GM23338 (cell line): ENCODE results near the gene TBX1. TPM values are rescaled to one million over a fixed set of nuclear protein-coding genes. Genes with fewer than 3 reads are reported as not detected.

ENCODE experiments used
- ATAC-seq: fragments of 200-7000 bp; cut with Tn5 transposase; 3 replicates; pipeline ENCODE4 v1.9.1; 2020
- DNase-seq: peaks from one replicate; pipeline ENCODE4 v3.0.0-alpha.2; 2015; ENCODE audit warnings: low spot score
- H2AFZ ChIP-seq: fragments of 200-600 bp; sonication (generic); 2 replicates; pipeline ENCODE4 v1.8.0; 2016; ENCODE audit warnings: antibody characterized with exemption, mild to moderate bottlenecking, moderate library complexity
- H3F3A ChIP-seq: fragments of 200-600 bp; sonication (generic); replicated peaks from 2 replicates; pipeline ENCODE4 v1.8.0; 2017; ENCODE audit warnings: antibody characterized with exemption, mixed run types, low read depth
- H3K27ac ChIP-seq: fragments of 200-600 bp; sonication (generic); 2 replicates; pipeline ENCODE4 v1.6.1; 2016; ENCODE audit warnings: low read depth
- H3K27me3 ChIP-seq: fragments of 200-600 bp; sonication (generic); 2 replicates; pipeline ENCODE4 v1.8.0; 2016; ENCODE audit warnings: mild to moderate bottlenecking, mixed run types, moderate library complexity; ENCODE audit not compliant: insufficient read depth
- H3K36me3 ChIP-seq: fragments of 200-600 bp; sonication (generic); 2 replicates; pipeline ENCODE4 v1.8.0; 2016; ENCODE audit warnings: mild to moderate bottlenecking; ENCODE audit not compliant: insufficient read depth
- H3K4me1 ChIP-seq: fragments of 200-600 bp; sonication (generic); 2 replicates; pipeline ENCODE4 v1.8.0; 2016; ENCODE audit warnings: mild to moderate bottlenecking, moderate library complexity; ENCODE audit not compliant: insufficient read depth
- H3K4me2 ChIP-seq: fragments of 200-600 bp; sonication (generic); 2 replicates; pipeline ENCODE4 v1.7.1; 2017; ENCODE audit warnings: mixed run types
- H3K4me3 ChIP-seq: fragments of 200-600 bp; sonication (generic); 2 replicates; pipeline ENCODE4 v1.6.1; 2016; ENCODE audit warnings: mixed run types
- H3K79me2 ChIP-seq: fragments of 200-600 bp; sonication (generic); replicated peaks from 2 replicates; pipeline ENCODE4 v1.8.0; 2017; ENCODE audit warnings: mild to moderate bottlenecking; ENCODE audit not compliant: insufficient read depth
- H3K9me2 ChIP-seq: fragments of 200-600 bp; sonication (generic); 2 replicates; pipeline ENCODE4 v1.8.0; 2017; ENCODE audit not compliant: insufficient read depth
- H4K20me1 ChIP-seq: fragments of 200-600 bp; sonication (generic); replicated peaks from 2 replicates; pipeline ENCODE4 v1.8.0; 2017; ENCODE audit warnings: mild to moderate bottlenecking; ENCODE audit not compliant: insufficient read depth
- H3K27ac Mint-ChIP-seq: 2 replicates; pipeline ENCODE4 v1.8.0; 2020; ENCODE audit warnings: inconsistent platforms, mild to moderate bottlenecking, moderate library complexity, mixed read lengths
- H3K27me3 Mint-ChIP-seq: 3 replicates; pipeline ENCODE4 v1.8.0; 2022; ENCODE audit warnings: low read depth, mild to moderate bottlenecking, moderate library complexity, mixed read lengths, inconsistent platforms; ENCODE audit not compliant: insufficient read depth, poor library complexity
- H3K36me3 Mint-ChIP-seq: 3 replicates; pipeline ENCODE4 v1.8.0; 2021; ENCODE audit warnings: low read depth, mild to moderate bottlenecking, inconsistent platforms, moderate library complexity, mixed read lengths
- H3K4me1 Mint-ChIP-seq: 3 replicates; pipeline ENCODE4 v1.8.0; 2020; ENCODE audit warnings: mild to moderate bottlenecking, inconsistent platforms, mixed read lengths
- H3K4me3 Mint-ChIP-seq: 3 replicates; pipeline ENCODE4 v1.8.0; 2021; ENCODE audit warnings: moderate library complexity, mild to moderate bottlenecking, inconsistent platforms, mixed read lengths
- H3K9me3 Mint-ChIP-seq: 3 replicates; pipeline ENCODE4 v1.8.0; 2020; ENCODE audit warnings: moderate library complexity, mild to moderate bottlenecking, inconsistent platforms, mixed read lengths
- CREB1 ChIP-seq: fragments of 250-450 bp; sonication (Bioruptor Pico); IDR thresholded peaks from 2 replicates; pipeline ENCODE4 v1.5.0; 2020; ENCODE audit warnings: low read depth, mild to moderate bottlenecking, moderate library complexity
- EZH2 ChIP-seq: fragments of 200-600 bp; sonication (generic); IDR thresholded peaks from one replicate; pipeline ENCODE4 v1.8.0; 2017; ENCODE audit warnings: antibody characterized with exemption, mild to moderate bottlenecking, low read depth; ENCODE audit not compliant: unreplicated experiment
- EZH2phosphoT487 ChIP-seq: fragments of 200-600 bp; sonication (generic); IDR thresholded peaks from one replicate; pipeline ENCODE4 v1.8.1; 2018; ENCODE audit warnings: antibody characterized with exemption; ENCODE audit not compliant: unreplicated experiment
- JUNB ChIP-seq: IDR thresholded peaks from one replicate; pipeline ENCODE4 v1.6.1; 2016; ENCODE audit warnings: antibody characterized with exemption; ENCODE audit not compliant: unreplicated experiment
- NANOG ChIP-seq: IDR thresholded peaks from 2 replicates; pipeline ENCODE4 v1.6.1; 2016; ENCODE audit warnings: antibody characterized with exemption, borderline replicate concordance
- POLR2AphosphoS5 ChIP-seq: IDR thresholded peaks from 2 replicates; pipeline ENCODE4 v1.6.1; 2016; ENCODE audit warnings: antibody characterized with exemption, low read depth
- STAT1 ChIP-seq: IDR thresholded peaks from one replicate; pipeline ENCODE4 v1.6.1; 2016; ENCODE audit warnings: antibody characterized with exemption; ENCODE audit not compliant: unreplicated experiment
- ZNF114 ChIP-seq: fragments of 250-450 bp; sonication (Bioruptor Pico); IDR thresholded peaks from 2 replicates; pipeline ENCODE4 v1.5.0; 2020; ENCODE audit warnings: mild to moderate bottlenecking, moderate library complexity
- ZNF331 ChIP-seq: fragments of 250-450 bp; sonication (Bioruptor Pico); IDR thresholded peaks from 2 replicates; pipeline ENCODE4 v1.5.0; 2020; ENCODE audit warnings: low read depth, mild to moderate bottlenecking, moderate library complexity
- ZNF462 ChIP-seq: fragments of 250-450 bp; sonication (Bioruptor Pico); IDR thresholded peaks from 2 replicates; pipeline ENCODE4 v1.5.0; 2020; ENCODE audit warnings: mild to moderate bottlenecking, moderate library complexity
- polyA plus RNA-seq: library from polyadenylated mRNA; unstranded; fragments of >200 nt; fragmentation: Nextera tagmentation; extraction: Ambion mirVana; gene quantifications from 2 replicates; pipeline ENCODE4 v1.2.1, GENCODE V29; 2016
- total RNA-seq: library from RNA; depleted of rRNA; stranded (reverse); fragments of >200 nt; shearing (Covaris generic); gene quantifications from 2 replicates; pipeline ENCODE4 v1.2.3, GENCODE V29; 2014
- TF ChIP-seq, protein P1 (sequence below), 2 experiments: fragments of 200-600 bp in 1 of 2; sonication (generic) in 1 of 2; conservative IDR thresholded peaks; 2 replicates each; pipeline versions ENCODE4 v1.5.1 to v1.6.1; 2016 to 2017; ENCODE audit warnings: antibody characterized with exemption in 2 of 2, low read depth in 2 of 2, mild to moderate bottlenecking in 2 of 2, moderate library complexity in 1 of 2
- TF ChIP-seq, protein P2 (sequence below): IDR thresholded peaks from one replicate; pipeline ENCODE4 v1.6.1; 2018; ENCODE audit warnings: antibody characterized with exemption; ENCODE audit not compliant: unreplicated experiment
- TF ChIP-seq, protein P3 (sequence below): IDR thresholded peaks from 2 replicates; pipeline ENCODE4 v1.6.1; 2016; ENCODE audit warnings: antibody characterized with exemption

TBX1 gene
- total and polyA plus RNA-seq, 2 experiments from 2014 or later, result 0.19 to 0.66 TPM

- TF ChIP-seq POLR2AphosphoS5 (no peak), NANOG (no peak), CREB1 (no peak)
Measured at GRCh38 chr22:19748139-19748538, 12.4 kb upstream of the TBX1 start (continued).

DNA sequence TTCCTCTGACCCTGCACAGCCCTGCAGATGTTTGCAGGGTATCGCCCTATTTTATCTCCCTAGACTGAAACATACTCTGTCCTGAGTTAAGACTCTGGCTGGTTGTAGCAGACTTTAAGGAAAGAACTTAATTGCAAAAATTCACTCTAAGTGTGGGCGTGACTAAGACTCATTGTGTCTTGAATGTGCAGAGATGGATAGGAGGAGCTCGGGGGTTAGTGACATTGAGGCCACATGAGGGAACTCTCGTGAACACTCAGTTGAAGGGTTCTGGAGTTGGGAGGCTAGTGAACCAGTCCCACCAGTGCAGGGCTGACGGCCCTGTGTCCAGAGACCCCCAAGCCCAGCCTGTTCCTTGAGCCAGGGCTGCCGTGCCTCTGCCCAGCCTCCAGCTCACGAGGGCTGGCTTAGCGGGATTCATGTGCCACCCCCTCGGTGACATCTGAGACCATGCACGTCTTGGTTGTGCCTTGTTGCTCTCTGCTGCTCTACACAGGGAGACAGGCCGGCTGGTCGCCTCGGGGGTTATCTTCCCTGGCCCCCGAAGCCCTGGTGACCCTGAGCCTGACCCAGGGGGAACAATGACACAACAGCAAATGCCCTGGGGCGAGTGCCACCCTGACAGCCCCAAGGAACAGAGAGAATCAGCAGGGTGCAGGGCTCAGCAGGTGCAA lies 11.4 kb upstream of the TBX1 start:
- H3K9me3 Mint-ChIP-seq, result no peaks in the 10 kb centered on the region
- TF ChIP-seq, protein P1, sequence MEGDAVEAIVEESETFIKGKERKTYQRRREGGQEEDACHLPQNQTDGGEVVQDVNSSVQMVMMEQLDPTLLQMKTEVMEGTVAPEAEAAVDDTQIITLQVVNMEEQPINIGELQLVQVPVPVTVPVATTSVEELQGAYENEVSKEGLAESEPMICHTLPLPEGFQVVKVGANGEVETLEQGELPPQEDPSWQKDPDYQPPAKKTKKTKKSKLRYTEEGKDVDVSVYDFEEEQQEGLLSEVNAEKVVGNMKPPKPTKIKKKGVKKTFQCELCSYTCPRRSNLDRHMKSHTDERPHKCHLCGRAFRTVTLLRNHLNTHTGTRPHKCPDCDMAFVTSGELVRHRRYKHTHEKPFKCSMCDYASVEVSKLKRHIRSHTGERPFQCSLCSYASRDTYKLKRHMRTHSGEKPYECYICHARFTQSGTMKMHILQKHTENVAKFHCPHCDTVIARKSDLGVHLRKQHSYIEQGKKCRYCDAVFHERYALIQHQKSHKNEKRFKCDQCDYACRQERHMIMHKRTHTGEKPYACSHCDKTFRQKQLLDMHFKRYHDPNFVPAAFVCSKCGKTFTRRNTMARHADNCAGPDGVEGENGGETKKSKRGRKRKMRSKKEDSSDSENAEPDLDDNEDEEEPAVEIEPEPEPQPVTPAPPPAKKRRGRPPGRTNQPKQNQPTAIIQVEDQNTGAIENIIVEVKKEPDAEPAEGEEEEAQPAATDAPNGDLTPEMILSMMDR (conservative IDR thresholded peaks at IDR 0.05; ENCODE audit: low read depth in 2 of 2), result no peak
- no peak for TF ChIP-seq JUNB
- TF ChIP-seq, protein P2, sequence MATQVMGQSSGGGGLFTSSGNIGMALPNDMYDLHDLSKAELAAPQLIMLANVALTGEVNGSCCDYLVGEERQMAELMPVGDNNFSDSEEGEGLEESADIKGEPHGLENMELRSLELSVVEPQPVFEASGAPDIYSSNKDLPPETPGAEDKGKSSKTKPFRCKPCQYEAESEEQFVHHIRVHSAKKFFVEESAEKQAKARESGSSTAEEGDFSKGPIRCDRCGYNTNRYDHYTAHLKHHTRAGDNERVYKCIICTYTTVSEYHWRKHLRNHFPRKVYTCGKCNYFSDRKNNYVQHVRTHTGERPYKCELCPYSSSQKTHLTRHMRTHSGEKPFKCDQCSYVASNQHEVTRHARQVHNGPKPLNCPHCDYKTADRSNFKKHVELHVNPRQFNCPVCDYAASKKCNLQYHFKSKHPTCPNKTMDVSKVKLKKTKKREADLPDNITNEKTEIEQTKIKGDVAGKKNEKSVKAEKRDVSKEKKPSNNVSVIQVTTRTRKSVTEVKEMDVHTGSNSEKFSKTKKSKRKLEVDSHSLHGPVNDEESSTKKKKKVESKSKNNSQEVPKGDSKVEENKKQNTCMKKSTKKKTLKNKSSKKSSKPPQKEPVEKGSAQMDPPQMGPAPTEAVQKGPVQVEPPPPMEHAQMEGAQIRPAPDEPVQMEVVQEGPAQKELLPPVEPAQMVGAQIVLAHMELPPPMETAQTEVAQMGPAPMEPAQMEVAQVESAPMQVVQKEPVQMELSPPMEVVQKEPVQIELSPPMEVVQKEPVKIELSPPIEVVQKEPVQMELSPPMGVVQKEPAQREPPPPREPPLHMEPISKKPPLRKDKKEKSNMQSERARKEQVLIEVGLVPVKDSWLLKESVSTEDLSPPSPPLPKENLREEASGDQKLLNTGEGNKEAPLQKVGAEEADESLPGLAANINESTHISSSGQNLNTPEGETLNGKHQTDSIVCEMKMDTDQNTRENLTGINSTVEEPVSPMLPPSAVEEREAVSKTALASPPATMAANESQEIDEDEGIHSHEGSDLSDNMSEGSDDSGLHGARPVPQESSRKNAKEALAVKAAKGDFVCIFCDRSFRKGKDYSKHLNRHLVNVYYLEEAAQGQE, result no peak
- TF ChIP-seq ZNF114 (CRISPR knock-in tag), result no peak
- TF ChIP-seq, protein P3, sequence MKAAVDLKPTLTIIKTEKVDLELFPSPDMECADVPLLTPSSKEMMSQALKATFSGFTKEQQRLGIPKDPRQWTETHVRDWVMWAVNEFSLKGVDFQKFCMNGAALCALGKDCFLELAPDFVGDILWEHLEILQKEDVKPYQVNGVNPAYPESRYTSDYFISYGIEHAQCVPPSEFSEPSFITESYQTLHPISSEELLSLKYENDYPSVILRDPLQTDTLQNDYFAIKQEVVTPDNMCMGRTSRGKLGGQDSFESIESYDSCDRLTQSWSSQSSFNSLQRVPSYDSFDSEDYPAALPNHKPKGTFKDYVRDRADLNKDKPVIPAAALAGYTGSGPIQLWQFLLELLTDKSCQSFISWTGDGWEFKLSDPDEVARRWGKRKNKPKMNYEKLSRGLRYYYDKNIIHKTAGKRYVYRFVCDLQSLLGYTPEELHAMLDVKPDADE, result no peak
- no peak for TF ChIP-seq STAT1
- no peak for TF ChIP-seq POLR2AphosphoS5
- TF ChIP-seq NANOG, result no peak
- no peak for TF ChIP-seq EZH2
- no peak for TF ChIP-seq ZNF331
- no peak for TF ChIP-seq EZH2phosphoT487
- no peak for TF ChIP-seq ZNF462 (CRISPR knock-in tag)

More for the DNA sequence above, 11.4 kb upstream of the TBX1 start:
- Histone ChIP-seq H3K27me3 (peaks cover 20% of the 10 kb centered on the region), H3K4me2 (no peak overlapping the region), H3K27ac (no peak overlapping the region), H3F3A (no peaks in the 10 kb centered on the region), H3K4me1 (no peaks in the 10 kb centered on the region), H3K9me2 (no peaks in the 10 kb centered on the region), H3K36me3 (no peaks in the 10 kb centered on the region), H4K20me1 (0 out of 2 replicates have a peak, but pooled peaks cover 2% of the 10 kb centered on the region), H3K4me3 (no peak overlapping the region), H2AFZ (no peak overlapping the region), H3K79me2 (no peaks in the 10 kb centered on the region)
- peaks cover 11% of the 10 kb centered on the region for H3K4me1 Mint-ChIP-seq
- H3K27me3 Mint-ChIP-seq, result peaks cover 34% of the 10 kb centered on the region
- H3K4me3 Mint-ChIP-seq, result no peak overlapping the region; the same call in 2 of the 3 replicates
- ATAC-seq (no peak), DNase-seq (no peak)
- H3K36me3 Mint-ChIP-seq, result no peaks in the 10 kb centered on the region
- no peak overlapping the region for H3K27ac Mint-ChIP-seq
